ENCODE measurements around the gene LRPPRC.

Gene LRPPRC

GRCh38 chr2:44001716-44002115 is 5.9 kb upstream of the LRPPRC start:
- Mint-ChIP-seq H3K4me3 (no peak overlapping the region), H3K4me1 (ENCODE audit: low read depth) (peaks cover 18% of the 10 kb centered on the region), H3K27me3 (no peaks in the 10 kb centered on the region), H3K9me3 (ENCODE audit: low read depth) (no peaks in the 10 kb centered on the region), H3K27ac (no peak overlapping the region), H3K36me3 (no peaks in the 10 kb centered on the region)

GRCh38 chr2:43998263-43998662 is 2.5 kb upstream of the LRPPRC start:
- Mint-ChIP-seq H3K27me3 (no peaks in the 10 kb centered on the region), H3K9me3 (ENCODE audit: low read depth) (no peaks in the 10 kb centered on the region), H3K4me3 (no peak overlapping the region), H3K36me3 (peaks cover 13% of the 10 kb centered on the region), H3K27ac (no peak overlapping the region), H3K4me1 (ENCODE audit: low read depth) (peaks cover 27% of the 10 kb centered on the region)

GRCh38 chr2:43993437-43993836 is 2.4 kb downstream of the LRPPRC start:
- H3K4me1 Mint-ChIP-seq (ENCODE audit: low read depth): peaks cover 63% of the 10 kb centered on the region
- H3K27me3 Mint-ChIP-seq: no peaks in the 10 kb centered on the region
- H3K4me3 Mint-ChIP-seq: peak overlapping the region; percentile 98
- H3K27ac Mint-ChIP-seq: peak overlapping the region; percentile 95
- H3K9me3 Mint-ChIP-seq (ENCODE audit: low read depth): no peaks in the 10 kb centered on the region
- peaks cover 32% of the 10 kb centered on the region for H3K36me3 Mint-ChIP-seq

DNA sequence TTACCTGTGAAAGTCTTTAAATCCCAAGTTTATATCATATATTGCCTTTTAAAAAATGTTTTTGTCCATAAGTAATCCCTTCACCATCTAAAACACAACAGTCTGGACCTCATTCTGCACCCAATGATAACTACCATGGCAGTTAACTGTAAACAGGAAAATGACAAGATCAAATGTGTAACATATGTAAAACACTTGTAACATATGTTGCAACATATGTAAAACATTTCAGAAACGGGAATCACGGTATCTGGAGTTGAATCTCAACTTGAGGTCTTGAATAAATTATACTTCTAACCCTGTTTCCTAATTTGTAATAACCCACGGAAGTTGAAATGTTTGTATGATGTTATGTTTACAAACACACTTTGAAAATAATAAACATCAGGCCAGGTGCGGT is 6.2 kb downstream of the LRPPRC start:
- no peaks in the 10 kb centered on the region for H3K9me3 Mint-ChIP-seq (ENCODE audit: low read depth)
- no peak overlapping the region for H3K4me3 Mint-ChIP-seq
- H3K4me1 Mint-ChIP-seq (ENCODE audit: low read depth): peaks cover 69% of the 10 kb centered on the region
- peaks cover 35% of the 10 kb centered on the region for H3K36me3 Mint-ChIP-seq
- no peak overlapping the region for H3K27ac Mint-ChIP-seq
- no peaks in the 10 kb centered on the region for H3K27me3 Mint-ChIP-seq

DNA sequence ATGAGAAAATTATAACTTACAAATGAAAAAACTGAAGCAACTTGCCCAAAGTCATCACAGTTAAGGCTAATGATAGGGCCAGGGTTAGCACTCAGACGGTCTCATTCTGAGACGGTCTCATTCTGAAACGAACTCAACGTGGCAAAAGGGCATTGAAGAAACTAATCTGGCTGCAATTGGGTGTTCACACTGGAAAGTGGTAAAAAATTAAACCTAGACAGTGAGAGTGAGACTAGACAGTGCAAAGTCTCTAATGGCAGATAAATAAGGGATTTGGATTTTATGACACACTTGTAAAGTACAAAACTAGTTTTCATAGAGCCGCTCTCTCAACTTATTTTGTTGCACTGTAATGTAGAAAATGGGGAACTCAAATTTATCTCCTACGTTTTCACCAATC is 9.2 kb downstream of the LRPPRC start:
- Mint-ChIP-seq H3K27ac (no peak overlapping the region), H3K27me3 (no peaks in the 10 kb centered on the region), H3K4me3 (no peak overlapping the region), H3K36me3 (peaks cover 13% of the 10 kb centered on the region), H3K9me3 (ENCODE audit: low read depth) (no peaks in the 10 kb centered on the region), H3K4me1 (ENCODE audit: low read depth) (peaks cover 46% of the 10 kb centered on the region)

DNA sequence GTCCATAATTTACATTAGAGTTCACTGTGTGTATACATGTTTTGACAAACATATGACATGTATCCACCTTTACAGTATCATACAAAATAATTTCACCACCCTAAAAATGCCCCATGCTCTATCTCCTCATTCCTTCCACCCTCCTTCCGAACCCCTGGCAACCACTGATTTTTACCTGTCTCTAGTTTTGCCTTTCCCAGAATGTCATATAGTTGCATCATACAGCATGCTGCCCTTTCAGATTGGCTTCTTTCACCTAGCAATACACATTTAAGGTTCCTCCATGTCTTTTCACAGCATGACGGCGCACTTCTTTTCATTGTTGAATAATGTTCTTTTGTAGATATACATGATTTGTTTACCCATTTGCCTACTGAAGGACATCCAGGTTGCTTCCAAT is 10.4 kb downstream of the LRPPRC start:
- H3K27me3 Mint-ChIP-seq: no peaks in the 10 kb centered on the region
- H3K4me3 Mint-ChIP-seq: no peak overlapping the region
- H3K9me3 Mint-ChIP-seq (ENCODE audit: low read depth): no peaks in the 10 kb centered on the region
- H3K36me3 Mint-ChIP-seq: peaks cover 8% of the 10 kb centered on the region
- H3K27ac Mint-ChIP-seq: peak overlapping the region; percentile 59
- peaks cover 46% of the 10 kb centered on the region for H3K4me1 Mint-ChIP-seq (ENCODE audit: low read depth)

DNA sequence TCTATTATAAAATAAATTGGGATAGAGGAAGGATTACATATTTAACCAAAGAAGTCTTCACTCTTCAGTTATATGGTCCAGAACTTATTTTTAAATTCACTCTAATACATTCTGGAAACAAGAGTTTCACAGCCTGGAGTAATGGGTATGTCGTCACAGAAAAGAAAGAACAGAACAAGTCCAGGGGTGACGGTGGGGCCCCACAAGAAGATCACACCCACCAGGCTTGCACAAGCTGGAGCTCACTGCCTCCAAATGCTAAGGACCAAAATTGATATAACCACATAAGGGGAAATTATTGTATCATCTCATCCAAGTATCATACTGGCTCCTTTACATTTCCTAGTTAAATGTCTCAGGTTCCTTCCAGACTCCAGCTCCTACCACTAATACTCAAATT is 11.3 kb downstream of the LRPPRC start:
- H3K4me3 Mint-ChIP-seq: no peak overlapping the region
- no peaks in the 10 kb centered on the region for H3K9me3 Mint-ChIP-seq (ENCODE audit: low read depth)
- no peak overlapping the region for H3K27ac Mint-ChIP-seq
- peaks cover 5% of the 10 kb centered on the region for H3K36me3 Mint-ChIP-seq
- H3K27me3 Mint-ChIP-seq: no peaks in the 10 kb centered on the region
- peaks cover 41% of the 10 kb centered on the region for H3K4me1 Mint-ChIP-seq (ENCODE audit: low read depth)

DNA sequence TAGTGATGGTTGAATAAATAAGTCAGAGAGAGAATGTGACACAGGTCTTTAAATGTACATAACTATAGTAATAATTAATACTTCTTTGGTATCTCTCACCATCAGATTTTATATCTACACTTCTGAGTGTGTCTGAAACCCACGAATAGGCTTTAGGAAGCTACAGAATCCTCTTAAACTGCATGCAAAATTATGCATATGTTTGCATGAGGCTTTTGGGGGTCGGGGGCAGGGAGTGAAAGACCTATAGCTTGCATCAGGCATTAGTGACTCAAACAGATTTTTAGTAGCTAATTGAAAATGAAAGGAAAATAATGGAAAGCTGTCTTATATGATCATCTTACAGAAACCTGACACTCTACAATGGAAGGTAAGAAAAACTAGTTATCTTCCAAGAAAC is 14.9 kb downstream of the LRPPRC start:
- Mint-ChIP-seq H3K27ac (peak overlapping the region; percentile 73), H3K9me3 (ENCODE audit: low read depth) (no peaks in the 10 kb centered on the region), H3K36me3 (peaks cover 4% of the 10 kb centered on the region), H3K27me3 (no peaks in the 10 kb centered on the region), H3K4me3 (no peak overlapping the region), H3K4me1 (ENCODE audit: low read depth) (peaks cover 23% of the 10 kb centered on the region)

- Mint-ChIP-seq H3K4me1 (ENCODE audit: low read depth) (peaks cover 9% of the 10 kb centered on the region), H3K27ac (no peak overlapping the region), H3K27me3 (no peaks in the 10 kb centered on the region), H3K4me3 (no peak overlapping the region), H3K9me3 (ENCODE audit: low read depth) (no peaks in the 10 kb centered on the region), H3K36me3 (peaks cover 4% of the 10 kb centered on the region)
These were observed 18.0 kb downstream of the LRPPRC start for GRCh38 chr2:43977677-43978375.

GRCh38 chr2:43960921-43961320 is 34.9 kb downstream of the LRPPRC start:
- H3K27me3 Mint-ChIP-seq: no peaks in the 10 kb centered on the region
- H3K27ac Mint-ChIP-seq: no peak overlapping the region
- H3K4me3 Mint-ChIP-seq: no peak overlapping the region
- H3K9me3 Mint-ChIP-seq (ENCODE audit: low read depth): no peaks in the 10 kb centered on the region
- H3K4me1 Mint-ChIP-seq (ENCODE audit: low read depth): no peaks in the 10 kb centered on the region
- peaks cover 6% of the 10 kb centered on the region for H3K36me3 Mint-ChIP-seq

GRCh38 chr2:43958397-43959275 is 37.2 kb downstream of the LRPPRC start:
- Mint-ChIP-seq H3K4me1 (ENCODE audit: low read depth) (no peaks in the 10 kb centered on the region), H3K4me3 (no peak overlapping the region), H3K9me3 (ENCODE audit: low read depth) (no peaks in the 10 kb centered on the region), H3K36me3 (peaks cover 10% of the 10 kb centered on the region), H3K27ac (no peak overlapping the region), H3K27me3 (no peaks in the 10 kb centered on the region)

- no peak overlapping the region for H3K27ac Mint-ChIP-seq
- peaks cover 10% of the 10 kb centered on the region for H3K36me3 Mint-ChIP-seq
- no peaks in the 10 kb centered on the region for H3K27me3 Mint-ChIP-seq
- H3K9me3 Mint-ChIP-seq (ENCODE audit: low read depth): no peaks in the 10 kb centered on the region
- H3K4me1 Mint-ChIP-seq (ENCODE audit: low read depth): no peaks in the 10 kb centered on the region
- no peak overlapping the region for H3K4me3 Mint-ChIP-seq
These were observed 45.3 kb downstream of the LRPPRC start for GRCh38 chr2:43950383-43951008.

- H3K4me1 Mint-ChIP-seq (ENCODE audit: low read depth): no peaks in the 10 kb centered on the region
- no peaks in the 10 kb centered on the region for H3K9me3 Mint-ChIP-seq (ENCODE audit: low read depth)
- H3K36me3 Mint-ChIP-seq: peaks cover 10% of the 10 kb centered on the region
- no peaks in the 10 kb centered on the region for H3K27me3 Mint-ChIP-seq
- H3K27ac Mint-ChIP-seq: no peak overlapping the region
- H3K4me3 Mint-ChIP-seq: no peak overlapping the region
These were observed 47.4 kb downstream of the LRPPRC start for GRCh38 chr2:43948370-43948769.

- Mint-ChIP-seq H3K27ac (no peak overlapping the region), H3K4me1 (ENCODE audit: low read depth) (no peaks in the 10 kb centered on the region), H3K36me3 (peaks cover 10% of the 10 kb centered on the region), H3K4me3 (no peak overlapping the region), H3K9me3 (ENCODE audit: low read depth) (no peaks in the 10 kb centered on the region), H3K27me3 (no peaks in the 10 kb centered on the region)
These were observed 49.1 kb downstream of the LRPPRC start for GRCh38 chr2:43946685-43947084.

GRCh38 chr2:43945439-43945838 is 50.4 kb downstream of the LRPPRC start:
- Mint-ChIP-seq H3K4me3 (no peak overlapping the region), H3K4me1 (ENCODE audit: low read depth) (peaks cover 3% of the 10 kb centered on the region), H3K27ac (no peak overlapping the region), H3K9me3 (ENCODE audit: low read depth) (no peaks in the 10 kb centered on the region), H3K27me3 (no peaks in the 10 kb centered on the region), H3K36me3 (peaks cover 13% of the 10 kb centered on the region)

Measured in activated naive CD8-positive, alpha-beta T cell (primary cell).